Limb (tissue), 2 donors: Measurements from ENCODE around the gene NXPH2.

Source experiments
- DNase-seq, 2 donors: peaks; one replicate each; pipeline ENCODE4 v3.0.0-alpha.2; 2016; ENCODE audit errors: extremely low spot score in 2 of 2

NXPH2 gene

GRCh38 chr2:138640921-138641676 lies 139.1 kb downstream of the NXPH2 start:
- no peak for DNase-seq

DNA sequence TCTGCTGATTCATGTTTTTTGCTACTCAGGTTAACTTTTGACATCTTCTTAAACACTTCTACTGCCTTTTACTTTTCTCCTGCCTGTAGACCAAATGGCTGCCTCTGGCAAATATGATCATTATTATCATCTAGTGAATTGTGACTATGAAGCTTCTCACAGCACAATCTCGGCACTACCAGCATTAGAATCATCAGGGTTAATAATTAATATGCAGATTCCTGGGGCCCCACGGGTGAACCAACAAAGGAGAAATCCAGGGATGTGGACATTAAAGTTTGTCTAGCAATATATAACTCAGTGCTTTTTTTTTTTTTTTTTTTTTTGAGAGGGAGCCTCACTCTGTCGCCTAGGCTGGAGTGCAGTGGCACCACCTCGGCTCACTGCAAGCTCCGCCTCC lies 142.5 kb downstream of the NXPH2 start:
- no peak for DNase-seq

- no peak for DNase-seq
These were observed 143.1 kb downstream of the NXPH2 start for GRCh38 chr2:138637061-138637460.

- no peak for DNase-seq
These were observed 147.1 kb downstream of the NXPH2 start for GRCh38 chr2:138633049-138633448.

DNA sequence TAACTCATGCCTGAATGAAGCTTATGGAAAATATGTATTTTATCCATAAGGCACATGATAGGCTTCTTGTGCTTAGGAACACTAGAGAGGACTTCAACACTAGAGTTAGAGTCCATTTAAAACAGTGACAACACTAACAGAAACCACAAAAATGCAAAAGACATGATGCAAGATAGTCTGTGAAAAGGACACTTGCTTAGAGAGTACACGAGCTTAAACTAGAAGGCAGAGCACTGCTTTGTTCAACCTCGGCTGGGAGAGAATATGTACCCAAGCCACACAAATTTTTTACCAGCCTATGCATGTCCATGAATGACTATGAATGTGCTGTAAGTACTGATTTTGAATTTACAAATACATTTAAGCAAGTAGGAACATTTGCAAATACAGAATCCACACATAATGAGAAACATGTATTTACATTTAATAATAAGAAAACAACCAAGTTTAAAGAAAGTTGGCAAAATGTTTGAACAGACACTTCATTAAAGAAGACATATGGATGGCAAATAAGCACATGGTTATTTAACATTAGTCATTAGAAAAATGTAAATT lies 148.0 kb downstream of the NXPH2 start:
- DNase-seq, result no peak

GRCh38 chr2:138630164-138630563 lies 150.0 kb downstream of the NXPH2 start:
- DNase-seq, result no peak

DNA sequence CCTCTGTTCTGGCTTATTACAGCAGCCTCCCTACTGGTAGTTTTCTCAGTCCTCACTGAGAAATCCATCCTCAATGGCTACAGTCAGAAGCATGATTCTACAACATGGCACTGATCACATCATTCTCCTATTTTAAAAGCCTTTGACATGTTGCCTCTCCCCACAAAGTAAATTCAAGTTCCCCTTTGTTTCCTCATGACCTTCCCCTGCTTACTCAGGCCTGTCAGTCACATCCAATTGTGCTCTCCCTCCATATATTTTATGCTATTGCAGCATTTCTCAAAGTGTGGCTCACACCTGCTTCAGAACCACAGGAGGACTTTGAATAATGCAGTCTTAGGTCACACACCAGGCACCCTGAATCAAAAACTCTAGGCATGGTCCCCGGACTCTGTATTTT lies 154.0 kb downstream of the NXPH2 start:
- DNase-seq, result no peak

DNA sequence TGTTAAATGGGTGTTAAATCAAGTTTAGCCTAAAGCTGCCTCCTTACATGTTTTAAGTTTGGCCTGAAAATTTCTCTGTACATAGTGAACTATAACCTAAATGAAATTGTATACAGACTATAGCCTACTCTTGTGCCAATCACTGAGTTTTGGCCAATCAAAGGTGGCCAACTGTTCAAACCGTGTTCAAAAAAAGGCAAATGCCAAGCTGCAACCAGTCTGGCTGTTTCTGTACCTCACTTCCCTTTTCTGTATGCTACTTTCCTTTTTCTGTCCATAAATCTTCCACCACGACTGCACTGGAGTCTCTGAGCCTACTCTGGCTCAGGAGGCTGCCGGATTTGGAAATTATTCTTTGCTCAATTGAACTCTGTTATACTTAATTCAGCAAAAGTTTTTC lies 157.6 kb downstream of the NXPH2 start:
- DNase-seq, result no peak

DNA sequence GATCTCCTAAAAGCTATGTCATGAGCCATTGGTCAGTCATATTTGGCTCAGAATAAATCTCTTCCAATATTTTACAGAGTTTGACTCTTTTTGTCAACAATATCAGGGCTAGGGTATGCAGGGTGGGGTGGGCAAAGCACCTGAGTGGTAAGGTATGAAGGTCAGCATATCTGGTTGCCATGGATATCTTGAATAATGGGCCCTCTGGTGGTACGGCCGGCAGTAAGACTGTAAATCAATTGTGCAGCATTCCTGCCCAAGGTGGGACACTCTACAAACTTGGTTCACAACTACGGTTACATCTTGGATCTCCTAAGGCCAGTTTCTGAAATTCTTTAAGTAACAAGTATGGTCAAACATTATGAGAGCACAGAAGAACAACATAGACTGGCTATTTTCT lies 159.1 kb downstream of the NXPH2 start:
- no peak for DNase-seq

DNA sequence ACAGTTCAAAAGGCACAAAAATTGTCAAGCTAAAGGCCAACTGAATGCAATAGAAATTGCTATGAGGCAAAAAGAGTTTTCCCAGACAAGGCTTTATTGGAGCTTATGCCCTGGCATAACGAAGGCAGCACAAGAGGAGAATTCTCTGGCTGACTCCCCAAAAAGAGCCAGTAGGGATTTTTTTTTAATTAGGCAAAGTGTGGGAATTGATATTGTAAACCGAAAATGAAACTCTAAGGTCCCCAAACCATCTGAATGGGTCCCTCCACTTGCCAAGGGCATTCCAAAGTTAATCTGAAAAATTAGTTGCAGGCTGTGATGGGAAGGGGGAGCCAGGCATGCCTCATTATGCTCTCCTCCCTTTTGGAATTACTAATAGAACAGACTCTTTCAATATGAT lies 159.8 kb downstream of the NXPH2 start:
- no peak for DNase-seq
